ENCODE measurements around the gene TEP1. TPM values are rescaled to one million over a fixed set of nuclear protein-coding genes. Genes with fewer than 3 reads are reported as not detected.

TEP1 gene
- total and polyA plus RNA-seq, 2 experiments from 2014 or later, result 3.0 to 8.5 TPM

DNA sequence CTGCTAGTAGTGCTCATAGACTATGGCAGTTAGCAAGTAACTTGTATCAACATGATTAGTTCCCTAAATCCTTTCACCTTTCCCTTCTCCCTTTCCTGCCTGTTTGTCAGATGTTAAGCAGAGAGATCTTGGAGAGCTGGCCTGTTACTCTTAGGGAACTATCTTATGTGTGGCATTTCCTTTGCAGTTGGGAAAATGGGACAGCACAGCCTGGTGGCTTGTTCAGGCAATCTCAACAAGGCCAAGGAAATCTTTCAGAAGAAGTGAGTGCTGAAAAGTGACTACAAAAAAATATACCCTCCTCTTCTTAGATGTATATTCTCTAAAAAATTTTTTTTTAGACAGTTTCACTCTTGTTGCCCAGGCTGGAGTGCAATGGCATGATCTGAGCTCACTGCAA is 62.4 kb downstream of the TEP1 start (continued):
- no peak for TF ChIP-seq JUNB (IDR thresholded peaks at IDR 0.05; ENCODE audit: unreplicated experiment)
- TF ChIP-seq ZNF331 (CRISPR knock-in tag; IDR thresholded peaks at IDR 0.05; ENCODE audit: low read depth), result no peak

DNA sequence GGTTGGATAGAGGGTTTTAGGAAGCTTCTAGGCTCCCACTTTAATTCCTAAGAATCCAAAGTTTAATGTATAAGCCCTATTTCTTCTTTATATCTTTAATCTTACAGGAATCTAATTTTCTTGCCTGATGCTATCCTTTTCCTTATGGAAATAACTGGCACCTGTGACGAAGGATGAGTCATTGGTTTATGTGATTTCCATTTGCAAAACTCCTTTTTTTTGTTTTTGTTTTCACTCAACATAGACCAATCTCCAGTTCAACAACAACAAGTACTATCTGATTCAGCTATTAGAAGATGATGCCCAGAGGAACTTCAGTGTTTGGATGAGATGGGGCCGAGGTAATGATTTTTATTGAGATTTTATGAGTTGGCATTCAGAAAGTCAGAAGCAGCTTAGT is 63.0 kb downstream of the TEP1 start:
- no peaks in the 10 kb centered on the region for H3F3A ChIP-seq (replicated peaks; ENCODE audit: low read depth)
- H4K20me1 ChIP-seq (replicated peaks; ENCODE audit: insufficient read depth), result no peaks in the 10 kb centered on the region; the same call in 1 of the 2 replicates
- H3K4me2 ChIP-seq, result no peak overlapping the region
- H3K4me3 Mint-ChIP-seq, result no peak overlapping the region
- peaks cover 77% of the 10 kb centered on the region for H3K36me3 ChIP-seq (ENCODE audit: insufficient read depth)
- no peaks in the 10 kb centered on the region for H3K9me2 ChIP-seq (ENCODE audit: insufficient read depth)
- H3K4me1 ChIP-seq (ENCODE audit: insufficient read depth), result no peaks in the 10 kb centered on the region
- no peaks in the 10 kb centered on the region for H3K27me3 Mint-ChIP-seq (ENCODE audit: insufficient read depth, low read depth, poor library complexity)
- TF ChIP-seq, protein P1, sequence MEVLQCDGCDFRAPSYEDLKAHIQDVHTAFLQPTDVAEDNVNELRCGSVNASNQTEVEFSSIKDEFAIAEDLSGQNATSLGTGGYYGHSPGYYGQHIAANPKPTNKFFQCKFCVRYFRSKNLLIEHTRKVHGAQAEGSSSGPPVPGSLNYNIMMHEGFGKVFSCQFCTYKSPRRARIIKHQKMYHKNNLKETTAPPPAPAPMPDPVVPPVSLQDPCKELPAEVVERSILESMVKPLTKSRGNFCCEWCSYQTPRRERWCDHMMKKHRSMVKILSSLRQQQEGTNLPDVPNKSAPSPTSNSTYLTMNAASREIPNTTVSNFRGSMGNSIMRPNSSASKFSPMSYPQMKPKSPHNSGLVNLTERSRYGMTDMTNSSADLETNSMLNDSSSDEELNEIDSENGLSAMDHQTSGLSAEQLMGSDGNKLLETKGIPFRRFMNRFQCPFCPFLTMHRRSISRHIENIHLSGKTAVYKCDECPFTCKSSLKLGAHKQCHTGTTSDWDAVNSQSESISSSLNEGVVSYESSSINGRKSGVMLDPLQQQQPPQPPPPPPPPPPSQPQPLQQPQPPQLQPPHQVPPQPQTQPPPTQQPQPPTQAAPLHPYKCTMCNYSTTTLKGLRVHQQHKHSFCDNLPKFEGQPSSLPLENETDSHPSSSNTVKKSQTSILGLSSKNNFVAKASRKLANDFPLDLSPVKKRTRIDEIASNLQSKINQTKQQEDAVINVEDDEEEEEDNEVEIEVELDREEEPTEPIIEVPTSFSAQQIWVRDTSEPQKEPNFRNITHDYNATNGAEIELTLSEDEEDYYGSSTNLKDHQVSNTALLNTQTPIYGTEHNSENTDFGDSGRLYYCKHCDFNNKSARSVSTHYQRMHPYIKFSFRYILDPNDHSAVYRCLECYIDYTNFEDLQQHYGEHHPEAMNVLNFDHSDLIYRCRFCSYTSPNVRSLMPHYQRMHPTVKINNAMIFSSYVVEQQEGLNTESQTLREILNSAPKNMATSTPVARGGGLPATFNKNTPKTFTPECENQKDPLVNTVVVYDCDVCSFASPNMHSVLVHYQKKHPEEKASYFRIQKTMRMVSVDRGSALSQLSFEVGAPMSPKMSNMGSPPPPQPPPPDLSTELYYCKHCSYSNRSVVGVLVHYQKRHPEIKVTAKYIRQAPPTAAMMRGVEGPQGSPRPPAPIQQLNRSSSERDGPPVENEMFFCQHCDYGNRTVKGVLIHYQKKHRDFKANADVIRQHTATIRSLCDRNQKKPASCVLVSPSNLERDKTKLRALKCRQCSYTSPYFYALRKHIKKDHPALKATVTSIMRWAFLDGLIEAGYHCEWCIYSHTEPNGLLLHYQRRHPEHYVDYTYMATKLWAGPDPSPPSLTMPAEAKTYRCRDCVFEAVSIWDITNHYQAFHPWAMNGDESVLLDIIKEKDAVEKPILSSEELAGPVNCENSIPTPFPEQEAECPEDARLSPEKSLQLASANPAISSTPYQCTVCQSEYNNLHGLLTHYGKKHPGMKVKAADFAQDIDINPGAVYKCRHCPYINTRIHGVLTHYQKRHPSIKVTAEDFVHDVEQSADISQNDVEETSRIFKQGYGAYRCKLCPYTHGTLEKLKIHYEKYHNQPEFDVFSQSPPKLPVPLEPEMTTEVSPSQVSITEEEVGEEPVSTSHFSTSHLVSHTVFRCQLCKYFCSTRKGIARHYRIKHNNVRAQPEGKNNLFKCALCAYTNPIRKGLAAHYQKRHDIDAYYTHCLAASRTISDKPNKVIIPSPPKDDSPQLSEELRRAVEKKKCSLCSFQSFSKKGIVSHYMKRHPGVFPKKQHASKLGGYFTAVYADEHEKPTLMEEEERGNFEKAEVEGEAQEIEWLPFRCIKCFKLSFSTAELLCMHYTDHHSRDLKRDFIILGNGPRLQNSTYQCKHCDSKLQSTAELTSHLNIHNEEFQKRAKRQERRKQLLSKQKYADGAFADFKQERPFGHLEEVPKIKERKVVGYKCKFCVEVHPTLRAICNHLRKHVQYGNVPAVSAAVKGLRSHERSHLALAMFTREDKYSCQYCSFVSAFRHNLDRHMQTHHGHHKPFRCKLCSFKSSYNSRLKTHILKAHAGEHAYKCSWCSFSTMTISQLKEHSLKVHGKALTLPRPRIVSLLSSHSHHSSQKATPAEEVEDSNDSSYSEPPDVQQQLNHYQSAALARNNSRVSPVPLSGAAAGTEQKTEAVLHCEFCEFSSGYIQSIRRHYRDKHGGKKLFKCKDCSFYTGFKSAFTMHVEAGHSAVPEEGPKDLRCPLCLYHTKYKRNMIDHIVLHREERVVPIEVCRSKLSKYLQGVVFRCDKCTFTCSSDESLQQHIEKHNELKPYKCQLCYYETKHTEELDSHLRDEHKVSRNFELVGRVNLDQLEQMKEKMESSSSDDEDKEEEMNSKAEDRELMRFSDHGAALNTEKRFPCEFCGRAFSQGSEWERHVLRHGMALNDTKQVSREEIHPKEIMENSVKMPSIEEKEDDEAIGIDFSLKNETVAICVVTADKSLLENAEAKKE (CRISPR knock-in tag; IDR thresholded peaks at IDR 0.05), result no peak
- TF ChIP-seq EZH2phosphoT487 (IDR thresholded peaks at IDR 0.05; ENCODE audit: unreplicated experiment) (no peak), ZNF331 (CRISPR knock-in tag; IDR thresholded peaks at IDR 0.05; ENCODE audit: low read depth) (no peak), EZH2 (IDR thresholded peaks at IDR 0.05; ENCODE audit: low read depth, unreplicated experiment) (no peak), CTCF (conservative IDR thresholded peaks at IDR 0.05; ENCODE audit: low read depth in 2 of 2) (no peak)
- TF ChIP-seq, protein P2, sequence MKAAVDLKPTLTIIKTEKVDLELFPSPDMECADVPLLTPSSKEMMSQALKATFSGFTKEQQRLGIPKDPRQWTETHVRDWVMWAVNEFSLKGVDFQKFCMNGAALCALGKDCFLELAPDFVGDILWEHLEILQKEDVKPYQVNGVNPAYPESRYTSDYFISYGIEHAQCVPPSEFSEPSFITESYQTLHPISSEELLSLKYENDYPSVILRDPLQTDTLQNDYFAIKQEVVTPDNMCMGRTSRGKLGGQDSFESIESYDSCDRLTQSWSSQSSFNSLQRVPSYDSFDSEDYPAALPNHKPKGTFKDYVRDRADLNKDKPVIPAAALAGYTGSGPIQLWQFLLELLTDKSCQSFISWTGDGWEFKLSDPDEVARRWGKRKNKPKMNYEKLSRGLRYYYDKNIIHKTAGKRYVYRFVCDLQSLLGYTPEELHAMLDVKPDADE (IDR thresholded peaks at IDR 0.05), result no peak
- ATAC-seq (no peak), DNase-seq (ENCODE audit: low spot score) (no peak)
- H3K4me3 ChIP-seq, result no peak overlapping the region
- H3K27ac ChIP-seq (ENCODE audit: low read depth), result no peak overlapping the region
- H3K9me3 Mint-ChIP-seq, result no peaks in the 10 kb centered on the region
- H3K27ac Mint-ChIP-seq, result no peak overlapping the region
- H3K27me3 ChIP-seq (ENCODE audit: insufficient read depth), result no peaks in the 10 kb centered on the region
- no peaks in the 10 kb centered on the region for H3K4me1 Mint-ChIP-seq
- H3K79me2 ChIP-seq (replicated peaks; ENCODE audit: insufficient read depth), result no peaks in the 10 kb centered on the region
- H3K36me3 Mint-ChIP-seq (ENCODE audit: low read depth), result peaks cover 88% of the 10 kb centered on the region
- H2AFZ ChIP-seq, result no peak overlapping the region
